Liver (tissue), 3 donors: ENCODE data around the gene GALK1.

Experiments used
- NR2F2 ChIP-seq: IDR thresholded peaks from 2 replicates; pipeline ENCODE4 v1.6.1; 2016; ENCODE audit warnings: antibody characterized with exemption
- TF ChIP-seq, protein P1 (sequence below): fragments of 150-350 bp; IDR thresholded peaks from 2 replicates; pipeline ENCODE4 v1.5.1; 2017; ENCODE audit warnings: improper control_type of control experiment, low read depth, low read length; ENCODE audit not compliant: missing input control
- donor health status: healthy.
- donor health status: healthy.

DNA sequence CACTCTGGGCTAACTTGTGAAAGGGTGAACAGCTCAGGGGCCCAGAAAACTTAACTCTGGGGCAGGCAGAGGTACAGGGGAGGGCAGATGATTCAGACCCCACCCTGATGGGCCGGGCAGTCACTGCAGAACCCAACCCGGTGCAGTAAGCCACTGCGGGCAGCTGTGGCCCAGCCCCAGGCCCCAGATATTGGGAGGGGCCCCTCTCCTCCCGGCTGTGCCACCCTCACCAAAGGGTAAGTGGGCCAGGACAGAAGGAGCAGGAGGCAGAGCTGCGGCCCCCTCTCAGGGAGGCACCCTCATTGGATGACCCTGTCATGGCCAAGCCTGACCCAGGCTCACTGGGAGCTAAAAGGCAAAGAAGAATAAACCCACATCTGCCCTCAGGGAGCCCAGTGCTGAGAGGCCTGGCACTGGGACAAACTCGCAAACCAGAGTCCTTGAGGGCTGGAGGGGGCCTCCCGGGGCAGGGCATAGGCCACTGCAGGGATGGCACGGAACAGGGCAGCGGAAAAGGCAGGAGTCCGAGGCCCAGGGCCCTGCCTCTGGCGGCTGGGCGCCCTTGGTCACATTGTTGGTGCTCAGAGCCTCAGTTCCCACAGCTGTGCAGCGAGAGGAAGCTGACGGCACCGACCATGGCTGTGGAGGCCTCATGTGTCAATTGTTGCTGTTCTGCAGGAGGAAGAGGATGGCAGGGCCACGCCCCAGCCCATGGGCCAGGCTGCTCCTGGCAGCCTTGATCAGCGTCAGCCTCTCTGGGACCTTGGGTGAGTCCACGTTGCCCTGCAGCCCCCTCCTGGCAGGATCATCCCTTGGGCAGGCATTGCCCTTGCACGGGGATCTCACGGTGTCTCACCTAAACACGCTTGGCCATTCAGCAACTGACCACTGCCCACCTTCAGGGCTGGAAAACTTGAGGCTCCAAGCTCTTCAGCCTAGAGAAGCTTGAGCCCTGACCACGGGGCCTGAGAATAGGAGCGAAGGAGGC lies 40.7 kb downstream of the GALK1 start:
- TF ChIP-seq, protein P1, sequence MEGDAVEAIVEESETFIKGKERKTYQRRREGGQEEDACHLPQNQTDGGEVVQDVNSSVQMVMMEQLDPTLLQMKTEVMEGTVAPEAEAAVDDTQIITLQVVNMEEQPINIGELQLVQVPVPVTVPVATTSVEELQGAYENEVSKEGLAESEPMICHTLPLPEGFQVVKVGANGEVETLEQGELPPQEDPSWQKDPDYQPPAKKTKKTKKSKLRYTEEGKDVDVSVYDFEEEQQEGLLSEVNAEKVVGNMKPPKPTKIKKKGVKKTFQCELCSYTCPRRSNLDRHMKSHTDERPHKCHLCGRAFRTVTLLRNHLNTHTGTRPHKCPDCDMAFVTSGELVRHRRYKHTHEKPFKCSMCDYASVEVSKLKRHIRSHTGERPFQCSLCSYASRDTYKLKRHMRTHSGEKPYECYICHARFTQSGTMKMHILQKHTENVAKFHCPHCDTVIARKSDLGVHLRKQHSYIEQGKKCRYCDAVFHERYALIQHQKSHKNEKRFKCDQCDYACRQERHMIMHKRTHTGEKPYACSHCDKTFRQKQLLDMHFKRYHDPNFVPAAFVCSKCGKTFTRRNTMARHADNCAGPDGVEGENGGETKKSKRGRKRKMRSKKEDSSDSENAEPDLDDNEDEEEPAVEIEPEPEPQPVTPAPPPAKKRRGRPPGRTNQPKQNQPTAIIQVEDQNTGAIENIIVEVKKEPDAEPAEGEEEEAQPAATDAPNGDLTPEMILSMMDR, result no peak
- TF ChIP-seq NR2F2, result no peak
